GM18861 (cell line): ENCODE measurements around the gene SLC7A6.
A peak's percentile ranks its signal among the peaks of the same experiment; 100 is the strongest.

Source experiments
- ATAC-seq: cut with Tn5 transposase; IDR thresholded peaks from one replicate; pipeline ENCODE4 v1.9.1; 2021; ENCODE audit not compliant: unreplicated experiment

SLC7A6 gene

GRCh38 chr16:68253721-68254120 lies 10.6 kb upstream of the SLC7A6 start:
- no peak for ATAC-seq

- ATAC-seq: no peak
Observed at GRCh38 chr16:68255712-68256111, 8.6 kb upstream of the SLC7A6 start.

GRCh38 chr16:68257251-68257905 lies 6.9 kb upstream of the SLC7A6 start:
- peak; percentile 39 for ATAC-seq

GRCh38 chr16:68257906-68258800 lies 6.2 kb upstream of the SLC7A6 start:
- ATAC-seq: peak; percentile 33

GRCh38 chr16:68259007-68259825 lies 5.1 kb upstream of the SLC7A6 start:
- ATAC-seq: no peak

GRCh38 chr16:68263559-68264127 lies 683 bp upstream of the SLC7A6 start:
- ATAC-seq: no peak

- ATAC-seq: no peak
Observed at GRCh38 chr16:68265078-68265920, 973 bp downstream of the SLC7A6 start.

GRCh38 chr16:68267612-68268405 lies 3.5 kb downstream of the SLC7A6 start:
- no peak for ATAC-seq

- no peak for ATAC-seq
Observed at GRCh38 chr16:68269793-68270192, 5.5 kb downstream of the SLC7A6 start.

- ATAC-seq: no peak
Observed at GRCh38 chr16:68270353-68270752, 6.0 kb downstream of the SLC7A6 start.

GRCh38 chr16:68272507-68273209 lies 8.3 kb downstream of the SLC7A6 start:
- ATAC-seq: no peak

GRCh38 chr16:68273459-68273858 lies 9.1 kb downstream of the SLC7A6 start:
- ATAC-seq: no peak

GRCh38 chr16:68273896-68274295 lies 9.6 kb downstream of the SLC7A6 start:
- no peak for ATAC-seq

GRCh38 chr16:68274441-68274840 lies 10.1 kb downstream of the SLC7A6 start:
- no peak for ATAC-seq

GRCh38 chr16:68275611-68276191 lies 11.4 kb downstream of the SLC7A6 start:
- ATAC-seq: peak; percentile 67

GRCh38 chr16:68276223-68276622 lies 11.9 kb downstream of the SLC7A6 start:
- ATAC-seq: no peak

- no peak for ATAC-seq
Observed at GRCh38 chr16:68279726-68280558, 15.6 kb downstream of the SLC7A6 start.
